Measurements from ENCODE around the gene KIF23. TPM values are rescaled to one million over a fixed set of nuclear protein-coding genes. Genes with fewer than 3 reads are reported as not detected.

The KIF23 gene
- total RNA-seq, 1 donor from 2014 or later = 0.86 TPM

DNA sequence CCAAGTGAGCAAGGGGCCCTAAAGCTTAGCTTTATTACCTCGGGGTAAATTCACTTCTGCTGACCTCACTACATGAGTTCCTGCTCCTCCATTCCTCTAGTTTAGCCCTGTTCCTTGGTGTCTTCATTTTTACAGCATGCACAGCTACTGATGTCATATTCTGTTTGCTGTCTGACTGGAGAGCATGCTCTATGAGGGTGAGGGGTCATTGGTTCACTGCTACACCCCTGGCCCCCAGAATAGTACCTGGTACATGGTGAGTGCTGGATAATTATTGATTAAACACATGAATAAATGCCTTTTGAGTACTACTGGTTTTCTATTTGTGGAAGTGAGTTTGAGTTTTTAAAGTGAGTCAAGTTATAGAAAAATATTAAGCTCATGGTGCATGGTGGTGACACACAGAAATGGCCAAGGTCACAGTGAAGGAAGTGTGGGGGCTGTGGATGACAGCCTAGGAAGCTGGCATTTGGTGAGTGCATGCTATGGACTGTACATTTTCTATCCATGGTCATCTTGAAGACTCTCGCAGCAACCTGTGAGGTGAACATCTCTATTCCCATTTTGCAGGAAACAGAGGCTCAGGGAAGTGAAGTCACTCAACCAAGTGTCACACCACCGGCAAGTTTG lies 72.4 kb downstream of the KIF23 start:
- ATAC-seq = no peak
- DNase-seq (ENCODE audit: low spot score) = no peak

DNA sequence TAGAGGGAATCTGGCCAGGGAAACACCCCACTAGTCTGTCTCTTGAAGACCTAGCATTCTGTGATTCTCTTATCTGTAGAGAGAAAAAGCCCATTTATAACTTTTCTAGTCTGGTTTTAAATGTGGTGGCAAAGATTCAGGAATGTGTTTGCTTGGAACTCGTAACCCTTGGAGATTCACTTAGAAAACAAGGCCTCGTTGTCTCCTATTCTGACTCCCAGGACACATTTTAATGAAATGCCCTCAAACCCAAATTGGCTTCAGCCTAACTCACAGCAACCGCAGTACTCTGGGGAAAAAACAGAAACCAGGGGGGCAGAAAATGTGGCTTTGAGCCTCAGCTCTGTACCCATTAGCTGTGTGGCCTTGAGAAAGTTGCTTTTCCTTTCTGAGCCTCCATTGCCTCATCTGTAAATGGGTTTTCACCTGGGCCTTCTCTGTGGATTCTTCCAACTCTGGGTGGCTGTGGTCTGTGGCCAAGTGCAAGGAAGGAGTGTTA lies 75.0 kb downstream of the KIF23 start:
- DNase-seq (ENCODE audit: low spot score) (no peak), ATAC-seq (no peak)

DNA sequence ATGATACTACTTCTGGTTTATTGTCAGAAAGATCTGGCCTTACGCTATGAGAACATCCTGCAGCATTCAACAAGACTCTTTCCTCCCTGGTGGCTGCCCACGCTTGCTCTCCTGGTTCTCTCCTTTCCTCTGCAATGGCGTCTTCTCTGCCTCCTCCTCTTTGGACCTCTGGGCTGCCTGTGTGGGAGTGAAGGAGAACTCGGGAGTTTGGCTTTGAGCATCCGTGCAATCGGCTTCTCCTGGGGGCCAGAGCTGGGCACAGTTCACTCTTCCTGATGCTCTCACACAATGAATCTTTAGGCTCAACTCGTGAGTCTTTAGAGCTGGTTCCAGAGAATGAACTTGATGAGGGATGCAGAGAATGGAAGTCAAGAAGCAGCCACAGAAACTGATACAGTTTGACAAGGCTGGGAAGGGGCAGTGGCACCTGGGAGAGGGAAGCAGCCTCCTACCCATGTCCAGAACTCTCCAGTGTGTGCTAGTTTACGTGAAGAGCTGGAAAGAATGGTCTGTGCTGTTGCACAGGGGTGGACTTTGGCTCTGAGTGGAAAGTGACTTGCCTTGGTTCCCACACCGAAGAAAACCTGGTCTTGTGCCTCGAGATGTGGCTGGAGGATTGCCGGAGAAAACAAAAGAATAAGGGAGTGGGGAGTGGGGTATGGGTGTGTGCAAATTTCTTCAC lies 76.3 kb downstream of the KIF23 start:
- DNase-seq (ENCODE audit: low spot score) (no peak), ATAC-seq (peak; percentile 10)

DNA sequence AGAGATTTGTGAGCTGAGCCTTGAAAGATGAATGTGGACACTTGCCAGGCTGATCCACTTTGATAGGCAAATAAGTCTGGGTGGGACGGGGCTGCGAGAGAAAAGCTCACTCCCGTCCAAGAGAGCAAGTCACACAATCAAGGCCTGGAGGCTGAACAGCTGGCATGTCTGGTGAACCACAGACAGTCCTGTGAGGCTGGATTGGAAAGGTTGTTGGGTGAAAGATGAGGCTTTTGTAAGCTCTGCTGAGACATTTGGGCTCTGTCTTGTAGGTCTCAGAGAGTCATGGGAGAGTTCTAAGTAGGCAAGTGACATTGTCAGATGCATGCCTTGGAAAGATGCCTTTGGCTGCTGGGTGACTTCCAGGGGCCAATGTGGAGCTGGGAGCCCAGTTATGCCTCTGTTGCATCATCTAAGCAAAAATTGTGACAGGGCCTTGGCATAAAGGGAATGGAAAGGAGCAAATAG lies 76.9 kb downstream of the KIF23 start:
- peak; percentile 88 for DNase-seq (ENCODE audit: low spot score)
- peak; percentile 93 for ATAC-seq

DNA sequence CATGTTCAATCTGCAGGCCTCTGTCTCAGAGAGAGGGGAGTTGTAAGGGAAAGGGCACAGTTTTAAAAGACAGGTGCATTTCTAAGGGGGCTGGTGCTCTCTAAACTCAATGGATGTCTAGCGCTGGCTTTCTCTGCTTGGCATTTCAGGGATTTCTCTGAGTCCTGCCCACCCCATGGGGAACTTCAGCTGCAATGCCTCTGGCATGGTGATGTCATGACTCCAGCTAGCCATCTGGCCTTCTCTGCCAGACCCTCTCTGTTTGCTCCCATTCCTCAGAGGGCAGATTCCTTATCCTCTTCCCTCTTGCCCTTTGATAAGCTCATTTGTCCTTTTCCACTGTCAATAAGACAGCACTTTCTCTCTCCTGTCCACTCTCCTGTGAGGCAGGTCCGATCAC lies 79.3 kb downstream of the KIF23 start:
- ATAC-seq (no peak), DNase-seq (ENCODE audit: low spot score) (peak; percentile 16)

DNA sequence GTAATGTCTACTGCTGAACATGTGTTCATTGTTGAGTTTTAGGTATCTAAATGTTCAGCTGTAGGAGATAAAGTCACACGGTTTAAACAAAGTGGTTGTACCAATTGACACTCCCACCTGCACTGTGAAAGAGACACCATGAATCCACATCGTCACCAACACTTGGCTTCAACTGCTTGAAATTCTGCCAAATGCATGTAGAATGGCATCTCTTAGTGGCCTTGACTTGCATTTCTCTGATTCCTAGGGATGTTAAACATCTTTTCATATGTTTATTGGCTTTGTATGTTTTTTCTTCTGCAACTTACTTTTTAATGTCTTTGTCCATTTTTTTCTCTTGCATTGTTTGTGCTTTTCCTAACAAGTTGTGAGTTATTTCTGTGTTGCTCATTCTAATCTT lies 81.9 kb downstream of the KIF23 start:
- ATAC-seq (no peak), DNase-seq (ENCODE audit: low spot score) (no peak)

DNA sequence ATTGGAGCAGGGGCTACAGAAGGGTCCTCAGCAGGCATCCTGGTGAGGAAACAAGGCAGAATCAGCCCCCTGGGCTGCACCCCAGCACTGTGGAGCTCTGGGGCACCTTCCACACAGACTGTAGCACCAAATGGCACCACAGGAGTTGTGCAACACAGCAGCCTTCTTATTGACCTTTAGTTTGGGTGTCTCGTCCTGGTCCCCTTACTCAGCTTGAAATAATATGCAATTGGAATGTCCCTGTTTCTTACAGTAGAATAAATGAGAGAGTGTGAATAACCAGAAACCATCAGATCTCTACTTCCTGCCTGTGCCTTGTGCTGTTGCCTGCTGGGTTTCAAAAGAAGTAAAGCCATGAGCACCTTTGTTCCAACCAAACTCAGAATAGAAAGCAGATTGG lies 82.9 kb downstream of the KIF23 start:
- DNase-seq (ENCODE audit: low spot score) = no peak
- no peak for ATAC-seq

DNA sequence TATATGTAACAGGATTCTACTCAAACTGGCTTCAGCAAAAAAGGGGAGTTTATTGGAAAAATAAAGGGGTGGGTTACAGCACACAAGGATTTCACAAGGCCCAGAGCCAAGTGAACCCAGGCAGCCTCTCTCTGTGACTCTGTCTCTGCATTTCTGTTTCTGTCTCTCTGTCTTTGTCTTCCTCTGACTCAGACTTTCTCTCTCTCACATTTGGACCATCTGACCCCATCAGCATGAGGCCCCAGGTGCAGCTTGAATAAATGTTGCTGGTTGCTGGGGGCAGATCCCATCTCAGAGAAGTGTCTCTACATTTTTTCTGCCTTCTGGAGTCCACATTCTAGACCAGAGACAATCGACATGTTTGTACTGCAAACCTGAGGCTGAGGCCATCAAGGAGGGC lies 83.5 kb downstream of the KIF23 start:
- no peak for ATAC-seq
- DNase-seq (ENCODE audit: low spot score) = no peak

Other genes starting within 250 kb of the KIF23 start
- 0.50 TPM for gene PAQR5, start 115.4 kb upstream of the KIF23 start, total RNA-seq
- gene RPLP1, start 38.5 kb downstream of the KIF23 start, total RNA-seq = 577 TPM